ENCODE measurements around the gene NOS1AP. TPM values are rescaled to one million over a fixed set of nuclear protein-coding genes. Genes with fewer than 3 reads are reported as not detected.

NOS1AP gene
- polyA plus RNA-seq, 1 of the 3 experiments (the other 2 are of a cell fraction): 0.03 TPM

DNA sequence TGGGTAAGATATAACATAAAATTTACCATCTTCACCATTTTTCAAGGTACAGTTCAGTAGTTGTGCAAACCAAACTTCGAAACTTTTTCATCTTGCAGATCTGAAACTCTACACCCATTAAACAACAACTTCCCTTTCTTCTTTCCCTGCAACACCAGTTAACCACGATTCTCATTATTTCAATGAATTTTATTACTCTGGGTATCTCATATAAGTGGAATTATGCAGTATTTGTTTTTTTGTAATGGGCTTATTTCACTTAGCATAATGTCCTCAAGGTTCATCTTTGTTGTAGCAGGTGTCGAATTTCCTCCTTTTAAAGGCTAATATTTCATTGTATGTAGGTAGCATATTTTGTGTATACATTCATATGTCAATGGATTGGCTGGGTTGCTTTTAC, 161.0 kb downstream of the NOS1AP start:
- H3K4me3 ChIP-seq (ENCODE audit: low read depth in 2 of 2, low read length in 1 of 2): no peak overlapping the region
- H4K20me1 ChIP-seq (ENCODE audit: insufficient read depth): no peaks in the 10 kb centered on the region
- no peaks in the 10 kb centered on the region for H3K27me3 ChIP-seq (ENCODE audit: insufficient read depth)
- TF ChIP-seq MXI1 (IDR thresholded peaks at IDR 0.05; ENCODE audit: low read depth, low read length) (no peak), JUND (IDR thresholded peaks at IDR 0.05) (no peak), SMC3 (IDR thresholded peaks at IDR 0.05; ENCODE audit: low read depth, low read length) (no peak), GABPA (IDR thresholded peaks at IDR 0.05; ENCODE audit: low read depth) (no peak), ELF1 (IDR thresholded peaks at IDR 0.05) (no peak), TCF12 (IDR thresholded peaks at IDR 0.05) (no peak)
- TF ChIP-seq, protein P1, sequence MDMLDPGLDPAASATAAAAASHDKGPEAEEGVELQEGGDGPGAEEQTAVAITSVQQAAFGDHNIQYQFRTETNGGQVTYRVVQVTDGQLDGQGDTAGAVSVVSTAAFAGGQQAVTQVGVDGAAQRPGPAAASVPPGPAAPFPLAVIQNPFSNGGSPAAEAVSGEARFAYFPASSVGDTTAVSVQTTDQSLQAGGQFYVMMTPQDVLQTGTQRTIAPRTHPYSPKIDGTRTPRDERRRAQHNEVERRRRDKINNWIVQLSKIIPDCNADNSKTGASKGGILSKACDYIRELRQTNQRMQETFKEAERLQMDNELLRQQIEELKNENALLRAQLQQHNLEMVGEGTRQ (IDR thresholded peaks at IDR 0.05; ENCODE audit: borderline replicate concordance, low read depth, low read length): no peak
- TF ChIP-seq, protein P2, sequence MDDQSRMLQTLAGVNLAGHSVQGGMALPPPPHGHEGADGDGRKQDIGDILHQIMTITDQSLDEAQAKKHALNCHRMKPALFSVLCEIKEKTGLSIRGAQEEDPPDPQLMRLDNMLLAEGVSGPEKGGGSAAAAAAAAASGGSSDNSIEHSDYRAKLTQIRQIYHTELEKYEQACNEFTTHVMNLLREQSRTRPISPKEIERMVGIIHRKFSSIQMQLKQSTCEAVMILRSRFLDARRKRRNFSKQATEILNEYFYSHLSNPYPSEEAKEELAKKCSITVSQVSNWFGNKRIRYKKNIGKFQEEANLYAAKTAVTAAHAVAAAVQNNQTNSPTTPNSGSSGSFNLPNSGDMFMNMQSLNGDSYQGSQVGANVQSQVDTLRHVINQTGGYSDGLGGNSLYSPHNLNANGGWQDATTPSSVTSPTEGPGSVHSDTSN (IDR thresholded peaks at IDR 0.05): no peak
- TF ChIP-seq, protein P3, sequence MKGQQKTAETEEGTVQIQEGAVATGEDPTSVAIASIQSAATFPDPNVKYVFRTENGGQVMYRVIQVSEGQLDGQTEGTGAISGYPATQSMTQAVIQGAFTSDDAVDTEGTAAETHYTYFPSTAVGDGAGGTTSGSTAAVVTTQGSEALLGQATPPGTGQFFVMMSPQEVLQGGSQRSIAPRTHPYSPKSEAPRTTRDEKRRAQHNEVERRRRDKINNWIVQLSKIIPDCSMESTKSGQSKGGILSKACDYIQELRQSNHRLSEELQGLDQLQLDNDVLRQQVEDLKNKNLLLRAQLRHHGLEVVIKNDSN (IDR thresholded peaks at IDR 0.05; ENCODE audit: borderline replicate concordance, low read depth): no peak
- TF ChIP-seq, protein P4, sequence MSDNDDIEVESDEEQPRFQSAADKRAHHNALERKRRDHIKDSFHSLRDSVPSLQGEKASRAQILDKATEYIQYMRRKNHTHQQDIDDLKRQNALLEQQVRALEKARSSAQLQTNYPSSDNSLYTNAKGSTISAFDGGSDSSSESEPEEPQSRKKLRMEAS (IDR thresholded peaks at IDR 0.05; ENCODE audit: low read depth): no peak
- no peaks in the 10 kb centered on the region for H3K9me3 ChIP-seq
- CTCF ChIA-PET: interaction anchor here (1.0 to 1.4 kb wide), 2 partner anchors 11 to 16 kb away, joined by 3 to 6 read pairs; no protein-coding TSS in a partner anchor
- no peak overlapping the region for H3K4me2 ChIP-seq
- DNase-seq: no peak
- H3F3A ChIP-seq (replicated peaks; ENCODE audit: insufficient read depth): no peaks in the 10 kb centered on the region
- POLR2A ChIA-PET: no interaction called here
- WGBS (ENCODE audit: low lambda C conversion rate): 20% methylated on average over 3 of the region's 3 CpGs
- H3K9me2 ChIP-seq: no peaks in the 10 kb centered on the region
- no peak overlapping the region for H3K27ac ChIP-seq (ENCODE audit: low read depth in 2 of 2, low read length in 1 of 2)
- H2AFZ ChIP-seq (ENCODE audit: low read depth): no peak overlapping the region
- H3K4me1 ChIP-seq (ENCODE audit: control insufficient read depth in 1 of 2, insufficient read depth in 2 of 2, low read depth in 1 of 2, low read length in 1 of 2): peaks cover 4% of the 10 kb centered on the region in 2 experiments; a peak in 2 of 4 replicates
- H3K9ac ChIP-seq: no peak overlapping the region
- H3K79me2 ChIP-seq (ENCODE audit: insufficient read depth): no peaks in the 10 kb centered on the region
- H3K36me3 ChIP-seq (replicated peaks in 1 of 2; ENCODE audit: control insufficient read depth in 1 of 2, insufficient read depth in 2 of 2, low read length in 1 of 2): no peaks in the 10 kb centered on the region

DNA sequence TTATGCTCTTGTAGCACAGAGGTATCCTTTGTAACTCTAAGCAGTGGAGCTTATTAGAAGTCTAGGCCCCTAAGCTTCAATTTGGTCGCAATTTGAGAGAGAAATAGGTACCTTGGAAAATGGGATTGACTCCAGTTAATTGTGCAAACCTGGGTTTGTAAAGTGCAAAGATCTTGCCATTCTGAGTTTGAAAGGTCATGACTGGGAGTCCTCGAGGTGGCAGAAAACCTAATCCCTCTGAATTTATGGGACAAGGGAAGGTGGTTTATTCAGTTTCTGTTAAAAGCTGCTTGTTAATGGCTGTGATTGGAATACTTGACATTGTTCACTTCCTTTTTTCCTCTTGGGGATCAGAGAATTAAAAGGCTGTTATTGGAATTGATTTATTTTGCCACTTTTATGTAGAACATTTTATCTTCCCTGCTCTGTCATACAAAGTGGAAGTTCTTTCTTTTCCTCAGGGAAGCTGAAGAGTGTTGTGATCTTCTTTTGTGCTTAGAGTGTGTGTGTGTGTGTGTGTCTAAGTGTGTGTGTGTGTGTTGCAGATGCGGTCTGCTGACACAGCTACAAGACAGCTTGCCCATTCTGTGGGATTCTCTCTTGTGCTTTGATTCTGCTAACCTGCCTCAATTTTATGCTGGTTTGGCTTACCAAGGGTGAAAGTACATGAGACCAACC, 162.7 kb downstream of the NOS1AP start:
- no peak overlapping the region for H3K27ac ChIP-seq (ENCODE audit: low read depth in 2 of 2, low read length in 1 of 2)
- ChIA-PET CTCF (interaction anchor here (1.0 kb wide), 1 partner anchor 176 kb away, joined by 4 read pairs; no protein-coding TSS in a partner anchor), POLR2A (no interaction called here)
- TF ChIP-seq RXRA (IDR thresholded peaks at IDR 0.05; ENCODE audit: borderline replicate concordance, low read depth) (no peak), EP300 (IDR thresholded peaks at IDR 0.05; ENCODE audit: borderline replicate concordance in 1 of 2, low read depth in 1 of 2, low read length in 1 of 2) (no peak), GABPA (IDR thresholded peaks at IDR 0.05; ENCODE audit: low read depth) (no peak)
- TF ChIP-seq, protein P5, sequence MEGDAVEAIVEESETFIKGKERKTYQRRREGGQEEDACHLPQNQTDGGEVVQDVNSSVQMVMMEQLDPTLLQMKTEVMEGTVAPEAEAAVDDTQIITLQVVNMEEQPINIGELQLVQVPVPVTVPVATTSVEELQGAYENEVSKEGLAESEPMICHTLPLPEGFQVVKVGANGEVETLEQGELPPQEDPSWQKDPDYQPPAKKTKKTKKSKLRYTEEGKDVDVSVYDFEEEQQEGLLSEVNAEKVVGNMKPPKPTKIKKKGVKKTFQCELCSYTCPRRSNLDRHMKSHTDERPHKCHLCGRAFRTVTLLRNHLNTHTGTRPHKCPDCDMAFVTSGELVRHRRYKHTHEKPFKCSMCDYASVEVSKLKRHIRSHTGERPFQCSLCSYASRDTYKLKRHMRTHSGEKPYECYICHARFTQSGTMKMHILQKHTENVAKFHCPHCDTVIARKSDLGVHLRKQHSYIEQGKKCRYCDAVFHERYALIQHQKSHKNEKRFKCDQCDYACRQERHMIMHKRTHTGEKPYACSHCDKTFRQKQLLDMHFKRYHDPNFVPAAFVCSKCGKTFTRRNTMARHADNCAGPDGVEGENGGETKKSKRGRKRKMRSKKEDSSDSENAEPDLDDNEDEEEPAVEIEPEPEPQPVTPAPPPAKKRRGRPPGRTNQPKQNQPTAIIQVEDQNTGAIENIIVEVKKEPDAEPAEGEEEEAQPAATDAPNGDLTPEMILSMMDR (IDR thresholded peaks at IDR 0.05): no peak
- no peak overlapping the region for H2AFZ ChIP-seq (ENCODE audit: low read depth)
- no peaks in the 10 kb centered on the region for H3K9me3 ChIP-seq
- H3F3A ChIP-seq (replicated peaks; ENCODE audit: insufficient read depth): no peaks in the 10 kb centered on the region
- no peak overlapping the region for H3K4me2 ChIP-seq
- WGBS (ENCODE audit: low lambda C conversion rate): 26% methylated on average over 3 of the region's 3 CpGs
- no peak overlapping the region for H3K9ac ChIP-seq
- H3K4me1 ChIP-seq (ENCODE audit: control insufficient read depth in 1 of 2, insufficient read depth in 2 of 2, low read depth in 1 of 2, low read length in 1 of 2): peaks cover 4 to 5% of the 10 kb centered on the region in 2 experiments; a peak in 2 of 4 replicates
- no peak overlapping the region for H3K4me3 ChIP-seq (ENCODE audit: low read depth in 2 of 2, low read length in 1 of 2)
- DNase-seq: no peak
- no peaks in the 10 kb centered on the region for H3K9me2 ChIP-seq
- no peaks in the 10 kb centered on the region for H3K36me3 ChIP-seq (replicated peaks in 1 of 2; ENCODE audit: control insufficient read depth in 1 of 2, insufficient read depth in 2 of 2, low read length in 1 of 2)
- no peaks in the 10 kb centered on the region for H3K79me2 ChIP-seq (ENCODE audit: insufficient read depth)
- no peaks in the 10 kb centered on the region for H3K27me3 ChIP-seq (ENCODE audit: insufficient read depth)
- no peaks in the 10 kb centered on the region for H4K20me1 ChIP-seq (ENCODE audit: insufficient read depth)

All from SK-N-SH (cell line).